GM12874 (cell line): ENCODE results near the gene HAVCR2.

ENCODE experiments used
- TF ChIP-seq, protein P1 (sequence below): IDR thresholded peaks from 2 replicates; pipeline ENCODE4 v1.5.1; 2011; ENCODE audit warnings: low read depth, mild to moderate bottlenecking, control low read depth, low read length, moderate library complexity; ENCODE audit not compliant: insufficient read depth

Gene HAVCR2

GRCh38 chr5:157049605-157050004 is 59.2 kb downstream of the HAVCR2 start:
- TF ChIP-seq, protein P1, sequence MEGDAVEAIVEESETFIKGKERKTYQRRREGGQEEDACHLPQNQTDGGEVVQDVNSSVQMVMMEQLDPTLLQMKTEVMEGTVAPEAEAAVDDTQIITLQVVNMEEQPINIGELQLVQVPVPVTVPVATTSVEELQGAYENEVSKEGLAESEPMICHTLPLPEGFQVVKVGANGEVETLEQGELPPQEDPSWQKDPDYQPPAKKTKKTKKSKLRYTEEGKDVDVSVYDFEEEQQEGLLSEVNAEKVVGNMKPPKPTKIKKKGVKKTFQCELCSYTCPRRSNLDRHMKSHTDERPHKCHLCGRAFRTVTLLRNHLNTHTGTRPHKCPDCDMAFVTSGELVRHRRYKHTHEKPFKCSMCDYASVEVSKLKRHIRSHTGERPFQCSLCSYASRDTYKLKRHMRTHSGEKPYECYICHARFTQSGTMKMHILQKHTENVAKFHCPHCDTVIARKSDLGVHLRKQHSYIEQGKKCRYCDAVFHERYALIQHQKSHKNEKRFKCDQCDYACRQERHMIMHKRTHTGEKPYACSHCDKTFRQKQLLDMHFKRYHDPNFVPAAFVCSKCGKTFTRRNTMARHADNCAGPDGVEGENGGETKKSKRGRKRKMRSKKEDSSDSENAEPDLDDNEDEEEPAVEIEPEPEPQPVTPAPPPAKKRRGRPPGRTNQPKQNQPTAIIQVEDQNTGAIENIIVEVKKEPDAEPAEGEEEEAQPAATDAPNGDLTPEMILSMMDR = no peak

DNA sequence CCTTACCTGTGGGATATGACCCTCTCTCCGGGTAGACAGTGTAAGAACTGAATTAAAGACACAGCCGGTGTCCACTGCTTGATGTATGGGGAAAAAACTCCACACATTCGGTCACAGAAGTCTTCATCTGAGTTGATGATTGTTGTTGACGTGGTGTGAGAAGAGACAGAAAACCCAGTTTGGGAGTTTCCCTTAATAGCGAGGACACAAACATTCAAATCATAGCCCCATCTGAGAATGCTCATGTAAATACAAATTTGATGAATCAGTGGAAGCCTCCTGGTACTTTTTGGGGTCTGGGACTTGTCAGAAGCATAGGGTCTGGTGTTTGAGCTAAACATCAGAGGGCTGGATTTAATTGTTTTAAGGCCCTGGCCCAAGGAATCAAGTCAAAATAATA is 60.9 kb downstream of the HAVCR2 start:
- TF ChIP-seq, protein P1 = no peak

GRCh38 chr5:157046041-157046440 is 62.8 kb downstream of the HAVCR2 start:
- TF ChIP-seq, protein P1 = no peak

DNA sequence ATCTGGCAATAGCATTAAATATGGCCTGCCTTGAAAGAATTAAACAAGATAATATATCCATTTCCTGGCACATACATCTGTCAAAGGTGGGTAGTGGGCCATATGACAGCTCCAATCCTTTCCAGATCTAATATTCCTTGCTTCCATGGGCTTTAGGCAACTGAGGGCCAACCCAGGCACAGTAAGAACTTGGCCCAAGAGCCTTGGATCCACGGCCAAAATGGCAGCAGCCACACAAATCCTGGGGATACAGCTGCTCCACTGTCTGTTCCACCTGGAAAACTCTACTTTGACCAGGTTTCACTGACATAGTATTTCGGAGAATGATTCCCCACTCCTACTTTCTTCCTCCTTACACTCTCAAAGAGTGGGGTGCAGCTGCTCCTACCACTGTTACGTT is 63.2 kb downstream of the HAVCR2 start:
- TF ChIP-seq, protein P1 = no peak

DNA sequence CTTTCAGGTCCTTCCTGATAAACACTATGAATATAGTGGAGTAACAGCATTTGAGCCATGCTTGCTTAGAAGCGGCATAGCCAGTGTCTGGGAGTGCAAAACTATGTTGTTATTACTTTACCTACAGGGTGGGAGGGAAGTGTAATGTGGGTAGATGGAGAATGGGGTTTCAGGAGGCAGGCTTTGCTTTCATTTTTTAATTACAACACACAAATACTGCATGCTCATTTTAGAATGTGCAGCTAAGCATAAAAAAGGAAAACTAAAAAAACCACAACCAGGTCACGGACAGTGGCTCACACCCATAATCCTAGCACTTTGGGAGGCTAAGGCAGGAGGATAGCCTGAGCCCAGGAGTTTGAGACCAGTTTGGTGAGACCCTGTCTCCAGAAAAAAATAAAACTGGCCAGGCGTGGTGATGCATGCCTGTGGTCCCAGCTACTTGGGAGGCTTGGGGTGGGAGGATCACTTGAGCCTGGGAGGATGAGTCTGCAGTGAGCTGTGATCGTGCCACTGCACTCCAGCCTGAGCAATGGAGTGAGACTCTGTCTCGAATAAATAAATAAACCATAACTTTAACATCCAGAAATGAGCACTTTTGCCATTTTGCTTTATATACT is 70.2 kb downstream of the HAVCR2 start:
- TF ChIP-seq, protein P1 = no peak
